ENCODE measurements around the gene CARS1.
A peak's percentile ranks its signal among the peaks of the same experiment; 100 is the strongest.

Gene CARS1

DNA sequence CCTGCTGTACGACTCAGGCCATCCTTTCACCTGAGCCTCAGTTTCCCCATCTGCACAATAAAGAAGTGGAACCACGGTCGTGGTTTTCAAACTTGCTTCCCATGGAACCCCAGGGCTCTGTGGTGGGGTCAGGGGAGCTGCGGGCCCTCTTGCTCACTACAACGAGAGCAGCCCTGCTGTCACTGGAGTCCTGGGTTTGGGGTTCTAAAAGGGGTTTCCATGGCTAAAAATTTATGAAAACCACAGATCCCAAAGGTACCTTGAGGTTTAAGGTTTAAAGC lies 45.4 kb upstream of the CARS1 start:
- in situ Hi-C loops (cut with MboI; ENCODE audit: low sequenced_read_pairs, unreplicated experiment) = no loop called here
- DNase-seq (ENCODE audit: low spot score) = peak; percentile 30
- TF ChIP-seq, protein P1, sequence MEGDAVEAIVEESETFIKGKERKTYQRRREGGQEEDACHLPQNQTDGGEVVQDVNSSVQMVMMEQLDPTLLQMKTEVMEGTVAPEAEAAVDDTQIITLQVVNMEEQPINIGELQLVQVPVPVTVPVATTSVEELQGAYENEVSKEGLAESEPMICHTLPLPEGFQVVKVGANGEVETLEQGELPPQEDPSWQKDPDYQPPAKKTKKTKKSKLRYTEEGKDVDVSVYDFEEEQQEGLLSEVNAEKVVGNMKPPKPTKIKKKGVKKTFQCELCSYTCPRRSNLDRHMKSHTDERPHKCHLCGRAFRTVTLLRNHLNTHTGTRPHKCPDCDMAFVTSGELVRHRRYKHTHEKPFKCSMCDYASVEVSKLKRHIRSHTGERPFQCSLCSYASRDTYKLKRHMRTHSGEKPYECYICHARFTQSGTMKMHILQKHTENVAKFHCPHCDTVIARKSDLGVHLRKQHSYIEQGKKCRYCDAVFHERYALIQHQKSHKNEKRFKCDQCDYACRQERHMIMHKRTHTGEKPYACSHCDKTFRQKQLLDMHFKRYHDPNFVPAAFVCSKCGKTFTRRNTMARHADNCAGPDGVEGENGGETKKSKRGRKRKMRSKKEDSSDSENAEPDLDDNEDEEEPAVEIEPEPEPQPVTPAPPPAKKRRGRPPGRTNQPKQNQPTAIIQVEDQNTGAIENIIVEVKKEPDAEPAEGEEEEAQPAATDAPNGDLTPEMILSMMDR (IDR thresholded peaks at IDR 0.05; ENCODE audit: borderline replicate concordance, control extremely low read depth, extremely low read depth, insufficient read depth, missing control alignments) = no peak

- in situ Hi-C loops (cut with MboI; ENCODE audit: low sequenced_read_pairs, unreplicated experiment) = no loop called here
- peak; percentile 27 for DNase-seq (ENCODE audit: low spot score)
- TF ChIP-seq, protein P1 (IDR thresholded peaks at IDR 0.05; ENCODE audit: borderline replicate concordance, control extremely low read depth, extremely low read depth, insufficient read depth, missing control alignments) = no peak
Measured at GRCh38 chr11:3101921-3102640, 44.9 kb upstream of the CARS1 start.

DNA sequence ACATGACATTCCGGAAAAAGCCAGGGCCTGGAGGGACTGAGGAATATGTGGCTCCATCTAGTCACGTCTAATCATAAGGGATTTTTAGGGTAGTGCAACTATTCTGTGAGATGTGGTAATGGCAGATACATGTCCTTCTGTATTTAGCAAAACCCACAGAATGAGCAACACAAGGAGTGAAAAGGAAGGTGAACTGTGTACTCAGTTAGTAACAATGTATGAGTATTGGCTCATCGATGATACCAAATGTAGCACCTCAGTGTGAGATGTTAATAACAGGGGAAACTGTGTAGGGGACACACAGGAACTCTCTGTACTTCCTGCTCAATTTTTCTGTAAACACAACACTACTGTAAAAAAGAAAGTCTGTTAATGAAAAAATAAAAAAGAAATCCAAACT lies 42.0 kb upstream of the CARS1 start:
- peak; percentile 12 for DNase-seq (ENCODE audit: low spot score)
- TF ChIP-seq, protein P1 (IDR thresholded peaks at IDR 0.05; ENCODE audit: borderline replicate concordance, control extremely low read depth, extremely low read depth, insufficient read depth, missing control alignments) = no peak
- in situ Hi-C loops (cut with MboI; ENCODE audit: low sequenced_read_pairs, unreplicated experiment) = loop anchor here (10.0 kb wide), 1 partner anchor 64 kb away; no protein-coding TSS in a partner anchor

DNA sequence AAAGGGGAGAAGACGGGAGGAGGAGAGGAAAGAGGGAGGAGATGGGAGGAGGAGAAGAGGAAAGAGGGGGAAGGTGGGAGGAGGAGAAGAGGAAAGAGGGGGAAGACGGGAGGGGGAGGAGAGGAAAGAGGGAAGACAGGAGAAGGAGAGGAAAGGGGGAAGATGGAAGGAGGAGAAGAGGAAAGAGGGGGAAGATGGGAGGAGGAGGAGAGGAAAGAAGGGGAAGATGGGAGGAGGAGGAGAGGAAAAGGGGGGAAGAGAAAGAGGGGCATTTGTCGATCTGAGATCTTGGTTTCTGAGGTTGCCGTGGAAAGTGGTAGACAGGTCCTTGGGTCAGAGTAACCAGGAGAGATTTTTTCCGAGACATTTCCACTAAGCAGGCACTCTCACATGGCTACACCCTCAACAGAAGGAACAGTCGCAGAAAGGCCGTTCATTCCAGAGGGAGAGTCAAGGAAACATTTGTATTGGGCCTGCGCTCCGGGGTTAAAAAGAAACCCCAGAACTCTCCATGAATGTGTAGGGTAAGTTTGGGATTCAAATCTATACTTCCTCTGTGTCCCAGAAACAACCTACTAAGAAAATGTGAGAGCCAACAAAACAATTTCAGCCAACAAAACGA lies 39.8 kb upstream of the CARS1 start:
- TF ChIP-seq, protein P1 (IDR thresholded peaks at IDR 0.05; ENCODE audit: borderline replicate concordance, control extremely low read depth, extremely low read depth, insufficient read depth, missing control alignments) = no peak
- in situ Hi-C loops (cut with MboI; ENCODE audit: low sequenced_read_pairs, unreplicated experiment) = loop anchor here (10.0 kb wide), 1 partner anchor 62 kb away; no protein-coding TSS in a partner anchor
- no peak for DNase-seq (ENCODE audit: low spot score)

DNA sequence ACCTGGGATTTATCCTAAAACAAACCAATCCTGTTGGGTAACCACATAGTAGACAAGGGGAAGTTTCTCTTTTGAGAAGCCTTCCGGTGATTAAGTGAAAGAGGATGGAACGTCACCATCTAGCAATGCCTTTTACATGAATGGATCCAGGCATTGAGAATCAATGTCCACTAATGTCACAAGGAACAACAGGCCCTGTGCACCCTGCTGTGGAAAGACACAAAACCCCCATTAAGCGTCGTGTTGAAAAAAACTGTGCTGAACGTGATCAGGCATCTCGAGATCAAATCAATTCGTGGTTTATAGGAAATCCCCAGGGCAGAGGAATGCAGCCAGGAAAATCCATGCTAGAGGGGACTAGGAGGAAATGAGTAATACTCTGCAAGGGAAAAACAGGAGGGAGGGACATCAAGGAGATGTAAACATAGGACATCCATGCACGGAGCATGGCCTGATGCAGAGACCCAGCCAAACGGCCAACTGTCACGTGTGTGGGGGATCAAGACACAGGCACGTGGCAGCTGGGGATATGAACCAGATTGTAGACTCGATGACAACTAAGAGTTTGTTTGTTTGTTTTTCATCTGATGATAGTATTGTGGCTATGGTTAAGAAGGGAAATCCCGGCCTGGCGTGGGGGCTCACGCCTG lies 38.6 kb upstream of the CARS1 start:
- in situ Hi-C loops (cut with MboI; ENCODE audit: low sequenced_read_pairs, unreplicated experiment) = loop anchor here (10.0 kb wide), 1 partner anchor 61 kb away; no protein-coding TSS in a partner anchor
- TF ChIP-seq, protein P1 (IDR thresholded peaks at IDR 0.05; ENCODE audit: borderline replicate concordance, control extremely low read depth, extremely low read depth, insufficient read depth, missing control alignments) = no peak
- DNase-seq (ENCODE audit: low spot score) = peak; percentile 6

- DNase-seq (ENCODE audit: low spot score) = peak; percentile 16
- in situ Hi-C loops (cut with MboI; ENCODE audit: low sequenced_read_pairs, unreplicated experiment) = loop anchor here (10.0 kb wide), 1 partner anchor 60 kb away; no protein-coding TSS in a partner anchor
- TF ChIP-seq, protein P1 (IDR thresholded peaks at IDR 0.05; ENCODE audit: borderline replicate concordance, control extremely low read depth, extremely low read depth, insufficient read depth, missing control alignments) = no peak
Measured at GRCh38 chr11:3094223-3094824, 37.1 kb upstream of the CARS1 start.
